GM21515 (cell line): Measurements from ENCODE around the gene MAOB.
"Not testable (repeated sequence)": the region's sequence is repeated elsewhere in the genome, so short reads cannot be mapped to it uniquely, and the experiment has no call there.

ENCODE experiments used
- ATAC-seq: cut with Tn5 transposase; IDR thresholded peaks from one replicate; pipeline ENCODE4 v1.9.1; 2021; ENCODE audit not compliant: unreplicated experiment

The MAOB gene

DNA sequence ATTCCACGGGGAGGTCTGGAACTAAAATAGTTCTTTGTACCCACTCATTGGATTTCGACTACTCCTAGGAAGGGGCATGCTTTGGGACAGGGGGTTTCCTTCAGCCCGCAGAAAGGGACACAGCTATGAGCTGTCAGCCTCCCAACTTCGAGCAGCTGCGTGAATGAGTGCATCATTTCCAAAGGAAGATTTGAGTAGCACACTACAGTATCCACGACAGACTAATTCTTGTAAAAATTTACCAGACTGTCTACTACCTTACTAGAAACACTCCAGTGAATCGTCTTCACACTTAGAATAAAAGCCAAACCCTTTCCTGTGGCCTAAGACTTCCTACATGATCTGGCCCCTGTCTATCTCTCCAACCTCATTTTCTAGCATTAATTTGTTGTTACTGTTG is 124.2 kb downstream of the MAOB start:
- ATAC-seq, result no peak

GRCh38 chrX:43756076-43756475 is 126.2 kb downstream of the MAOB start:
- no peak for ATAC-seq

GRCh38 chrX:43753637-43754036 is 128.6 kb downstream of the MAOB start:
- ATAC-seq, result no peak

GRCh38 chrX:43750248-43750676 is 132.0 kb downstream of the MAOB start:
- peak; percentile 62 for ATAC-seq

- no peak for ATAC-seq
Observed at GRCh38 chrX:43747476-43747875, 134.8 kb downstream of the MAOB start.

DNA sequence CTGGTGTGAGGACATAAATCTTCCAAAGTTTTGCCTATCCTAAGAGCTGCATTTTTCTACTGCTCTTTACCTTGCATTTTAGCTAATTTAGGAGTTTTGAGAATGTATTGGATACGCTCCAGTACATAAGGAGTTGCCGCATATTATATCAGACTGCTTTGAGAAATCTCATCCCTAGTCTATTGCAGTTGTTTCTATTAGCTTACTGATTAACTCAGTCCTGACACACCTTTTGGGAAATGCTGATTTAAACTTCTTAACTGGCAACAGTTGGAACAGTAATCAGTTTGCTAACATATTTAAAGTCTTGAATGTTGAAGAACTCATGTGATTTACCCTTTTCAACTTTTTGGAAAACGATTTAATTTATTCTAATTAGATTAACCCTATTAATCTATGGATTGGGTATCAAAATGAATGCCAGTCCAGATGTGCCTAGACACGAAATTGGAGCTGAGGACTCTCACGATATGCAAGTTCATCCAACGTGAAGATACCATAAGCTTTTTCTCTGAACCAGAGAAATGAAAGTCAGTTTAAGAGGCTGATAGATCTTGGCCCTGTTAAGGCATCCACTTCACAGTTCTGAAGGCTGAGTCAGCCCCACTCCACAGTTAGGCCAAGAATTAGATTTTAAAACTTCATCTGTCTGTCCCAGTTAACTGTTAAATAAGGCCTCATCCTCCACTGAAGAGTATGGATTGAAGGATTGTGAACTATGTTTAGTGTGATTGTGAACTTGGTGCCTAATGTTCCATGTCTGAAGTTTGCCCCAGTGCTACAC is 136.1 kb downstream of the MAOB start:
- ATAC-seq, result no peak

GRCh38 chrX:43744284-43744683 is 138.0 kb downstream of the MAOB start:
- no peak for ATAC-seq

- ATAC-seq, result no peak
Observed at GRCh38 chrX:43743100-43743822, 139.0 kb downstream of the MAOB start.

DNA sequence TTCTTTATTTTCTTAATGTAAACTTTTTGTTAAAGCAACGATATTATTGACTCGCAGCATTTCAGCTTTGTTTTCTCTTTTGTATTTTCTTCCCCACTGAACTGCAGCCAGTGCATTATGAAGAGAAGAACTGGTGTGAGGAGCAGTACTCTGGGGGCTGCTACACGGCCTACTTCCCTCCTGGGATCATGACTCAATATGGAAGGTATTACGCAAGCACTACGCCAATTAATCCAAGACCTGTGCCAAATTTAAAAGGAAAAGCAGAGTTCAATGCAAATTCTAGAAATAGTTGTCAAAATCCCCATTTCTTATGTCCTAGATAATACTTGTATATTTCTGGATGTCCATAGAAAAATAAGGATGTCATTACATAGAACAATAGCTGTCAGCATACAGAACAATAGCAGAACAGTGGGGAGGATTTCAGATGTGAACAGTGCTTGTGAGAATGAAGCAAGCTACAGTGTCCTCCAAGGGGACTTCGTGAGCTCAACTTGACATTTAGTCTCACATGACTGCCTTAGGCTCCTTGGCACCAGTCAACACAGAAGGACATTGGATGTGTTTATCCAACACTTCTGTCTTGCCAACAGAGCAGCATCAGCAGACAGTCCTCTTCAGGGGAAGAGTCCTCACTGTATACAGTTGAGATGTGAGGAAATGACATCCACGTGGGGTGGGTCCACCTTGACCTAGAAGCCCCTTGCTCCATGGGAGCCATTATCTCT is 140.2 kb downstream of the MAOB start:
- no peak for ATAC-seq

DNA sequence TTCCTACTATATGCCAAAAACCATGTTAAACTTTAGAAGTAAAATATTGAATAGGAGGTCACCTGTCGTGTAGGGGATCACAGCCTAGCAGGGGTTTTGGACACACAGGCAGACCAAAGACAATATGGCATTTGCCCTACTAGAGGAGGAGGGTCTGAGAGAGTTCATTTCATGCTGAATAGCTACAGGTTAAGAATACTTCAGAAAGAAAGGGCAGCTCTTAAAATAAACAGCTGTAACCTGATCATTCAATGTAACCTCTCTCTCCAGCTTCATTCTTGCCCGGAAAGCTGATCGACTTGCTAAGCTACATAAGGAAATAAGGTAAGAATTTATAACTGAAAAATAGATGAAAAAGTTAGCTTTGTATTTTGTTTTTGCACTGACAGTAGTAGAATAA is 146.3 kb downstream of the MAOB start:
- ATAC-seq, result no peak

DNA sequence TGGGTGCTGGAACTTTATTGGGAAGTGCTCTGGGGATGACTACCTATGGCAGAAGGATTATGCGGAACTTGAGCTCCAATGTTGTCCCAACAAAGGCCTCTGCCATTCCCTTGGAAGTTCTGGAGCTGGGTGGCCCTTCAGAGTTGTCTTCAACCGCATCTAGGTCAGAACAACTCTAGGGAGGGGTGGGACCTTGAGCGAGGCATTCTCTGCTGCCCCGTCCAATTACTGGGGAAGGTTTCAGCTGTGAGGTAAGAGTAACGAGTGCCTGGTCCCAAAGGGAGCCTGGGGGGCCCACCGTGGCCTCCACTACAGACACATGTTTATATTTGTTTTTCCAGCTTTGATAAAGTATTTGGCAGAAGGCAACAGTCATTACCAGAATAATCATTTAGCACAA is 146.7 kb downstream of the MAOB start:
- no peak for ATAC-seq

DNA sequence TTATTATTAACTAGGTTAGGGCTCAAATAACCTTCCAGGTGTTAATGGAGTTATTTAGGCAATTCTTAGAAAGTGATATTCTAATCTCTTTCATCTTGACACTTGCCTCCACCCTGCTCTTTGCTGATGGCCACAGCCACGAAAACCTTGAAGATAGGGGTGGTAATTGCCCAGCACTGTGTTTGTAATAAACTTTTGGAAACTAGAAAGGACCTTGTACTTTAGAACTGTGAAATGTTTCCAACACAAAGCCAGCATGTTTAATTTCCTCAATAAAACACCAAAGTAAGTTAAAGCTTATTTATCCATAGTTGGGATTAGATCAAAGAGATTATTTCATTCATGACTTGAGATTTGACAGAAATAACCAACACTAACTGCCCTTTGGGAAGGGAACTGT is 147.8 kb downstream of the MAOB start:
- no peak for ATAC-seq

- no peak for ATAC-seq
Observed at GRCh38 chrX:43733699-43734098, 148.6 kb downstream of the MAOB start.

GRCh38 chrX:43731086-43731485 is 151.2 kb downstream of the MAOB start:
- no peak for ATAC-seq

DNA sequence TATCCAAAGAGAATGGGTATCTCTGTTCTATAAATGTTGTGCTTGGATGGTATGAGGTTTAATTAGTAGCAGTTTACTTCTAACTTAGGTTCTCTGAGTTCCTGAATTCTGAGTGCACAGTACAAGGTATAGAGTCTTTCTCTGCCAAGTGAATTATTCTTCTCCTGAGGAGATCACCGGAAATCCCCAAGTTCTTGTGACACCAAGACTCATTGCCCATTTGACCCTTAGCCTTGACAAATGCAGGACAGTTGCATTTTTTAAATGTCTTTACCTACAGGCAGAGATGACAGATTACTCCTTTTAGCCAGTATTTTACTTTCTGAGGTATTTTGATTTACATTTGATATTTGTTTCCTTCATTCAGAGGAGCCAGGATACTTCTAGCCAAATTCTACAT is 153.3 kb downstream of the MAOB start:
- no peak for ATAC-seq

DNA sequence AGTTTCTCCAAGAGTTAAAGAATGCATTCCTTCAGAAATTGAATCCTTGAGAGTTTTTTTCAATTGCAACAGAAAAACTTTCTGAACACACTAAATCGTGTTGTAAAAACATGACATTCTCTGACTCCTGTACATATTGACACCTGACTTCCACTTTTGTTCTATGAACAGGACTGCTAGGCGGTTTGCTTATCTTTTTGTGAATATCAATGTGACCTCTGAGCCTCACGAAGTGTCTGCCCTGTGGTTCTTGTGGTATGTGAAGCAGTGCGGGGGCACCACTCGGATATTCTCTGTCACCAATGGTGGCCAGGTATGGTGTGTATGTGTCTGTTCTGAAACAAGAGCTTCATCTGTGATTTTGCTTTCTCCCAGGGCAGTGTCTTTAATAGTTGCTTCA is 154.2 kb downstream of the MAOB start:
- no peak for ATAC-seq

GRCh38 chrX:43727254-43727653 is 155.0 kb downstream of the MAOB start:
- ATAC-seq, result not testable (repeated sequence)

GRCh38 chrX:43725227-43725626 is 157.0 kb downstream of the MAOB start:
- not testable (repeated sequence) for ATAC-seq

DNA sequence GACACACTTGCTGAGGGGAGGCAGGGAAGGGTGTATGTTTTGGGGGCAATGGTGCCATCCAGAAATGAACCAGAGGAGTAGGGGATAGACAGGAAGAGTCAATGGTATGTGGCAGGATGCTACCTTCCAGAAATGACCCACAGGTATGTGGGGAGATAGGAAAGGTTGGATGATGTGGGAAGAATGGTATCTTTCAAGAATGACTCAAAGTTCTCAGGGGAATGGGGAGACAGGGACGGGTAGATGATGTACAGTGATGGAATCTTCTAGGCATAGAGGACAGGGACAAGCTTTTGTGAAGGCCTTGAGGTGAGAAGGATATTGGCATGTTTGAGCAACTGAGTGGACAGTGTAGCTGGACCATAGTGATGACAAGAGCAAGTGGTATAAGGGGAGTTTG is 161.3 kb downstream of the MAOB start:
- no peak for ATAC-seq

- ATAC-seq, result no peak
Observed at GRCh38 chrX:43720082-43720481, 162.2 kb downstream of the MAOB start.

DNA sequence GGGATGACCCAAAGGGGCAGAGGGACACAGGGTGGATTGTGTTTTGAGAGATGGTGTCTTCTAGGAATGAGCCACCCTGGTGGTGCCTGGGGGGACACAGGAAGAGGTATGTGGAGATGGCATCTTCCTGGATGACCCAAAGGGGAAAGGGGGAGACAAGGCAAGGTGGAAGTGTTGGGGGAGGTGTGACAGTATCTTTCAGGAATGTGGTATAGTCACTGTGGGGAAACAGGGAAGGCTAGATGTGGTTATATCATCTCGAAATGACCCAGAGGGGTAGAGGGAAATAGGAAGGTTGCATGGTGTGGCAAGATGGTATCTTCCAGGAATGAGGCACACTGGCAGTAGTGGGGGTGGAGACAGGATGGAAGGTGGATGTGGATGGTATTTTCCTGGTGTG is 163.3 kb downstream of the MAOB start:
- no peak for ATAC-seq

GRCh38 chrX:43718546-43718945 is 163.7 kb downstream of the MAOB start:
- no peak for ATAC-seq
